GM11168 (cell line): Measurements from ENCODE around the gene SESN3.

Experiments used
- in situ Hi-C: fragments of 300-500 bp; cut with MboI; formaldehyde crosslinking; loops from one replicate; pipeline ENCODE4 v1.12.0; 2022; ENCODE audit warnings: low sequenced_read_pairs; ENCODE audit not compliant: unreplicated experiment

The SESN3 gene

DNA sequence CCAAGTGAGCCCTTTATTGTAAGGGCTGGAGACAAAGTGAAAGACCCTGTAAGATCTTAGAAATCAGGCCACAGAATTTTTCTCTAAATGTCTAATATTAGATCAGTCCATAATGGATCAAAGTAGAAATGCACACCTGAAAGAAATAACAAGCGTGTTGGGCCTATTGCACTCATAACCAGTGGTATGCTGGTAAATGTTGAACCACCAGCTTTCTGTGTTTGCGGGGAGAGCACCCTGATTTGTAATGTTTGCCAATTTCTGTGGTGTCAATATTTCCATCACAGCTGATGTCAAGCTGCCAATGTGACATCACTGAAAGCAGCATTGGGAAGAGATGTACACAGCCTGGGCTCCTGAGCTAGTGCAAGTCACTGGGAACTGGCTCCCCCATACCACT is 95.1 kb downstream of the SESN3 start:
- in situ Hi-C loops, result no loop called here

DNA sequence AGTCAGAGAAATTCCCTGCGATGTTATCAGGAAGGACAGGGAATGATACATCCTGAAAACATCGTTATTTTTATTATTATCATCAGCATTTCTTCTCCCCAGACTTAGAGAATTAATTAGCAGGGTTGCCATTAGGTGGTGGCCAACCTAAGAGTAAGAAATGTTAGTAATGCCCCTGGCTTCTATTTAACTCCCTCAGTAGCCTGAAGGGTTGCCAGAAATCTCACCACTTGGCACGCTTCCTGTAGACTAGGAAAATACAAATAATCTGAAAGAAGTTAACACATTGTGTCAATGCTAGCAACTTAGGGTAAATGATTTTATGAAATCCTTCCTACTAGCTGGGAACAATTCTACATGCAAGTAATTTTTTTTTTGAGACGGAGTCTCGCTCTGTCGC is 95.8 kb downstream of the SESN3 start:
- in situ Hi-C loops, result no loop called here

DNA sequence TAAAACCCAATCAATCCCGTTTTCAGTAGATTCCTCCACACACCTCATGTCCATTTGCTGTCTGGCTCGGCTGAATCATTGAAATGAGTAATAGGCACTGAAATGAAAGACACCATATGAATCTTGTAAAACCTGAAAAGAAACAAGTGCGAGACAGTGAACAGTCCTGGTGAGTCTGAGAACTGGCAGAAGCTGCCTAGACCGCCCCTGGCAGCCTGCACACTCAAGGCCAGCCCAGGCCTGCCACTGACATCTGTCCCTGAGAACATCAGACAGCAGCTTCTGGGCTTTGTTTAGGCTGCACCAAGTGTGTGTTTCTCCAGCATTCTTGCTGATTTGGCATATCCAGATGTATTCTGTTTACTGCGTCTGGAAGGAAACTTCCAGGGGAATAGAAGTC is 96.5 kb downstream of the SESN3 start:
- in situ Hi-C loops, result no loop called here

DNA sequence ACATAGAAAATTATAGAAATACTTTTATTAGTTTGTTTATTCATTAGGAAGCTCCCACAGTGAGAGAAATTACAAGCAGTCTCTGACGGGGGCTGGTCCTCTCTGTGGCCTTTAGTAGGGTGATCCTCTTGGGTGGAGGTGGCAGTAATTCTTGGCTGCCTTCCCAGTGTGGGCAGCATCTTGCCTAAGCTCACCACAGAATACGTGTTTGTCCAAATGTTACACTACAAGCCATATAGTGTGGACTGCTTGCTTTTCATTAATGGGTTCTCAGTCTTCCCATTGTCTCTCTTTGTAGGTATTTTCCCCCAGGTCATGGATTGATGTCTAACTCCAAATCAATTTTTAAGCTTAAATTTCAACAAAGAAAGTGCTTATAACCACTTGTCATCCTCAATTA is 98.0 kb downstream of the SESN3 start:
- in situ Hi-C loops, result no loop called here

DNA sequence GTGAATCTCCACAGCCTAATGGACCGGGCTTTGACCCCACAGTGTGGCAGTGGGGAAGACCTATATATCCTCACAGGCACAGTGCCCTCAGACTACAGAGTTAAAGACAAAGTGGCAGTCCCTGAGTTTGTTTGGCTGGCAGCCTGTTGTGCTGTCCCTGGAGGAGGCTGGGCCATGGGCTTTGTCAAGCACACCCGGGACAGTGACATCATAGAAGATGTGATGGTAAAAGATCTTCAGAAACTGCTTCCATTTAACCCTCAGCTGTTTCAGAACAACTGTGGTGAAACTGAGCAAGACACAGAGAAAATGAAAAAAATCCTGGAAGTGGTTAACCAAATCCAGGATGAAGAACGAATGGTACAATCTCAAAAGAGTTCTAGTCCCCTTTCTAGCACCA is 102.4 kb downstream of the SESN3 start:
- in situ Hi-C loops, result no loop called here

DNA sequence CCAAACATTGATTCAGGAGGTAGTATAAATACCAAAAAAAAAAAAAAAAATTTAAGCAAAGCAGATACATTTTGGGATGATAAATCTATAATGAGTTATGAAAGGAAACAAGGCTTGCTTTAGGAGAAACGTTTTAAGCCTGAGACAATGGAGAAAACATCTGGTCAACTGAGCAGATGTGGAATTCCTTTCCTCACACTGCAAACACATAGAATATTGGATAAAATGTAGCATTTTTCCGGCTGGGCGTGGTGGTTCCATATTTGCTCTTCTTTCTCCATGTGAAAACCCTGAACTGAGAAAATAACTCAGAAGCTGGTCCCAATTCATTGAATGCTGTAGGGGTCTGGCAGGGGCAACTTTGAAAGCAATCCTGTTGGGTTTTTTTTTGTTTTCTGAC is 107.4 kb downstream of the SESN3 start:
- in situ Hi-C loops, result no loop called here

DNA sequence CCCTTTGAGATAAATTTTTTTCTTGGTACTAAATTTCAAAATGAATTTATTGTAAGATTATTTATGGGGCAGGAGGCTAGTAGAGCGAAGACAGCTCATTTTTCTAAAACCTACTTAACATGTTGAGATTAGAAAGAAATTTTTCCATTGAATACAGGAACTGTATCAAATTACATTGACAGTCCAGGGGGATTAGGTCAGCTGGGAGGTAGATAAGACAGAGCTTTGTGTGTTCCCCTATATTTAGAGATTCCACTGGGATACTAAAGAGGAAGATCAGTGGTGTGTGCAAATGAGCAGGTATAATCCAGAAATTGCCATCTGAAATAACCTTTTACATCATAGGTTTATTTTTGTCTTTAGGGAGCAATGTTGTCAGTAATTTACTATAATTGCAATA is 109.3 kb downstream of the SESN3 start:
- in situ Hi-C loops, result no loop called here

DNA sequence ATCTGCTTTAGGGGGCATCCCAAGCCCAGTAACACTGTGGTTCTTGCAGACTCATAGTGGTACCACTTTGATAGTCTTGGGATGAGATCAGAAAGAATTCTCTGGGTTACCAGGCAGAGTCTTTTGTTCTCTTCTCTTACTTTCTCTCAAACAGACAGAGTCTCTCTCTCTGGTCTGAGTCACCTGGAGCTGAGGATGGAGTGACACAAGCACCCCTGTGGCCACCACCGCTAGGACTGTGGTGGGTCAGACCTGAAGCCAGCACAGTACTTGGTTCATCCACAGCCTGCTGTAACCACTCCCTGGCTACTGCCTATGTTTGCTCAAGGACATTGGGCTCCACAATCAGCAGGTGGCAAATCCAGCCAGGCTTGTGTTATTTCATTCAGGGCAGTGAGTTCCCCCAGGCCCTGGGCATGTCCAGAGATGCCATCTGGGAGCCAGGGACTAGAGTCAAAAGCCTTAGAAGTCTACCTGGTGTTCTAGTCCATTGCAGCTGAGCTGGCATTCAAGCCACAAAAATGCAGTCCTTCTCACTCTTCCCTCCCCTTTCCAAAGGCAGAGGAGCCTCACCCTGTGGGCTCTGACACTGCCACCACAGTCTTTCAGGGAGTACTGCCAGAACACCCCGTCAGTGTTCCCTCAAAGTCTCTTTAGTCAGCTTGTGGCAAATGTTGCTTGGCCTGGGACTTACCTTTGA is 111.5 kb downstream of the SESN3 start:
- in situ Hi-C loops, result no loop called here

DNA sequence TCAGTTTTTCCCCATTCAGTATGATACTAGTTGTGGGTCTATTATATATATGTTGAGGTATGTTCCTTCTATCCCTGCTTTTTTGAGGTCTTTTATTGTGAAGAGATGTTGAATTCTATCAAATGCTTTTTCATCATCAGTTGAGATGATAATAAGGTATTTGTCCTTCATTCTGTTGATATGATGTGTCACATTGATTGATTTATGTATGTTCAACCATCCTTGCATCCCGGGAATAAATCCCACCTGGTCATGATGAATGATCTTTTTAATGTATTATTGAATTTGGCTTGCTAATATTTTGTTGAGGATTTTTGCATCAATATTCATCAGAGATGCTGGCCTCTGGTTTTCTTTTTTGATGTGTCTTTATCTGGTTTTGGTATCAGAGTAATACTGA is 115.4 kb downstream of the SESN3 start:
- in situ Hi-C loops, result no loop called here
